Glutamatergic neuron (in vitro differentiated cells): ENCODE results near the gene ITGA1. TPM values are rescaled to one million over a fixed set of nuclear protein-coding genes. Genes with fewer than 3 reads are reported as not detected.

ENCODE experiments used
- DNase-seq: peaks from one replicate; pipeline ENCODE4 v3.0.0; 2022
- H3K27ac Mint-ChIP-seq: one replicate; pipeline ENCODE4 v1.8.0; 2020; ENCODE audit warnings: mild to moderate bottlenecking, mixed read lengths, inconsistent platforms; ENCODE audit not compliant: unreplicated experiment
- H3K27me3 Mint-ChIP-seq: one replicate; pipeline ENCODE4 v1.8.0; 2020; ENCODE audit warnings: mild to moderate bottlenecking, moderate library complexity, mixed read lengths, inconsistent platforms; ENCODE audit not compliant: unreplicated experiment
- H3K36me3 Mint-ChIP-seq: one replicate; pipeline ENCODE4 v1.8.0; 2020; ENCODE audit warnings: mild to moderate bottlenecking, mixed read lengths, inconsistent platforms; ENCODE audit not compliant: unreplicated experiment
- H3K4me1 Mint-ChIP-seq: one replicate; pipeline ENCODE4 v1.8.0; 2020; ENCODE audit warnings: mild to moderate bottlenecking, low read depth, mixed read lengths, inconsistent platforms; ENCODE audit not compliant: unreplicated experiment
- H3K4me3 Mint-ChIP-seq: one replicate; pipeline ENCODE4 v1.8.0; 2020; ENCODE audit warnings: mild to moderate bottlenecking, mixed read lengths, inconsistent platforms; ENCODE audit not compliant: unreplicated experiment
- H3K9me3 Mint-ChIP-seq: one replicate; pipeline ENCODE4 v1.8.0; 2020; ENCODE audit warnings: mild to moderate bottlenecking, moderate library complexity, mixed read lengths, inconsistent platforms; ENCODE audit not compliant: unreplicated experiment
- CTCF ChIP-seq: fragments of 200-600 bp; sonication (generic); IDR thresholded peaks from one replicate; pipeline ENCODE4 v1.5.0; 2021; ENCODE audit not compliant: partially characterized antibody, unreplicated experiment
- total RNA-seq: library from RNA; stranded (reverse); fragmentation: NEBNext Ultra II Directional; extraction: Animal tissue kit (Norgen Biotek cat#: 25700); gene quantifications from one replicate; pipeline ENCODE4 v1.2.1, GENCODE V29; 2021; ENCODE audit not compliant: unreplicated experiment

ITGA1 gene
- total RNA-seq, 1 donor from 2014 or later = 0.96 TPM

- Mint-ChIP-seq H3K27me3 (no peaks in the 10 kb centered on the region), H3K27ac (no peak overlapping the region), H3K36me3 (no peaks in the 10 kb centered on the region), H3K4me1 (peaks cover 8% of the 10 kb centered on the region), H3K9me3 (peaks cover 1% of the 10 kb centered on the region), H3K4me3 (no peak overlapping the region)
- no peak for TF ChIP-seq CTCF
- no peak for DNase-seq
Measured at GRCh38 chr5:52884453-52884852, 96.7 kb downstream of the ITGA1 start.

GRCh38 chr5:52885614-52886013, 97.9 kb downstream of the ITGA1 start:
- H3K36me3 Mint-ChIP-seq = no peaks in the 10 kb centered on the region
- no peak for TF ChIP-seq CTCF
- no peaks in the 10 kb centered on the region for H3K27me3 Mint-ChIP-seq
- H3K4me3 Mint-ChIP-seq = no peak overlapping the region
- peaks cover 8% of the 10 kb centered on the region for H3K4me1 Mint-ChIP-seq
- no peak overlapping the region for H3K27ac Mint-ChIP-seq
- DNase-seq = no peak
- peaks cover 1% of the 10 kb centered on the region for H3K9me3 Mint-ChIP-seq

GRCh38 chr5:52886206-52886605, 98.5 kb downstream of the ITGA1 start:
- Mint-ChIP-seq H3K4me1 (peaks cover 8% of the 10 kb centered on the region), H3K27ac (no peak overlapping the region), H3K27me3 (no peaks in the 10 kb centered on the region), H3K36me3 (no peaks in the 10 kb centered on the region), H3K9me3 (peaks cover 1% of the 10 kb centered on the region), H3K4me3 (no peak overlapping the region)
- DNase-seq = no peak
- TF ChIP-seq CTCF = no peak

- H3K36me3 Mint-ChIP-seq = no peaks in the 10 kb centered on the region
- TF ChIP-seq CTCF = no peak
- no peak overlapping the region for H3K4me3 Mint-ChIP-seq
- DNase-seq = no peak
- peaks cover 8% of the 10 kb centered on the region for H3K4me1 Mint-ChIP-seq
- H3K27me3 Mint-ChIP-seq = no peaks in the 10 kb centered on the region
- H3K9me3 Mint-ChIP-seq = peaks cover 1% of the 10 kb centered on the region
- H3K27ac Mint-ChIP-seq = peak overlapping the region; percentile 59
Measured at GRCh38 chr5:52887066-52887465, 99.3 kb downstream of the ITGA1 start.

- Mint-ChIP-seq H3K4me1 (peaks cover 8% of the 10 kb centered on the region), H3K27ac (peak overlapping the region; percentile 11), H3K36me3 (no peaks in the 10 kb centered on the region), H3K4me3 (no peak overlapping the region), H3K27me3 (no peaks in the 10 kb centered on the region), H3K9me3 (peaks cover 1% of the 10 kb centered on the region)
- no peak for TF ChIP-seq CTCF
- DNase-seq = no peak
Measured at GRCh38 chr5:52888363-52888762, 100.6 kb downstream of the ITGA1 start.
